H1 (cell line): Measurements from ENCODE around the gene SLC37A1. TPM values are rescaled to one million over a fixed set of nuclear protein-coding genes. Genes with fewer than 3 reads are reported as not detected.

Experiments
- CTCF ChIA-PET: fragments of 300-600 bp; sonication (Branson Sonifier 250); formaldehyde crosslinking; loops from one replicate; lab custom pipeline; 2021; ENCODE audit not compliant: partially characterized antibody; lab: Charles Lee
- POLR2A ChIA-PET: fragments of 300-600 bp; sonication (Branson Sonifier 250); formaldehyde crosslinking; loops from one replicate; lab custom pipeline; 2021; ENCODE audit warnings: inconsistent platforms; ENCODE audit not compliant: partially characterized antibody; lab: Charles Lee
- DNase-seq, 2 experiments: peaks; one replicate each; pipeline versions ENCODE4 v3.0.0 to v3.0.0-alpha.2; 2010 to 2022; ENCODE audit warnings: low spot score in 2 of 2, low read depth in 1 of 2, mixed read lengths in 1 of 2
- FAIRE-seq: peaks from 2 replicates; lab custom pipeline; 2011; peaks lifted over from hg19 to GRCh38; lab: Jason Lieb, UNC
- H2AFZ ChIP-seq: 2 replicates; pipeline ENCODE4 v1.8.1; 2012; ENCODE audit warnings: low read length, inconsistent platforms
- H2AK5ac ChIP-seq: 2 replicates; pipeline ENCODE4 v1.6.1; 2013; ENCODE audit warnings: low read depth, low read length
- H2BK120ac ChIP-seq: replicated peaks from 2 replicates; pipeline ENCODE3; 2013; ENCODE audit warnings: low read depth, low read length, inconsistent platforms
- H2BK12ac ChIP-seq: 2 replicates; pipeline ENCODE4 v1.6.1; 2013; ENCODE audit warnings: low read depth, low read length
- H2BK15ac ChIP-seq: 2 replicates; pipeline ENCODE4 v1.6.1; 2013; ENCODE audit warnings: low read length
- H2BK20ac ChIP-seq: 2 replicates; pipeline ENCODE4 v1.6.1; 2013; ENCODE audit warnings: low read length
- H2BK5ac ChIP-seq: 2 replicates; pipeline ENCODE4 v1.6.1; 2013; ENCODE audit warnings: low read depth, low read length
- H3K14ac ChIP-seq: 2 replicates; pipeline ENCODE4 v1.6.1; 2013; ENCODE audit warnings: inconsistent platforms; ENCODE audit not compliant: insufficient read length
- H3K18ac ChIP-seq: 2 replicates; pipeline ENCODE4 v1.6.1; 2013; ENCODE audit warnings: low read length; ENCODE audit errors: extremely low read depth
- H3K23ac ChIP-seq: 2 replicates; pipeline ENCODE4 v1.6.1; 2013; ENCODE audit warnings: inconsistent platforms; ENCODE audit not compliant: insufficient read length
- H3K23me2 ChIP-seq: 2 replicates; pipeline ENCODE4 v1.6.1; 2013; ENCODE audit warnings: low read depth, low read length
- H3K27ac ChIP-seq: 2 replicates; pipeline ENCODE4 v1.6.1; 2011; ENCODE audit warnings: low read depth, low read length, inconsistent platforms
- H3K27me3 ChIP-seq, 4 experiments: replicated peaks in 1 of 4; 1 replicate in 1 of 4; 2 replicates in 3 of 4; pipeline versions ENCODE4 v1.6.1 to v1.8.1; 2011 to 2013; ENCODE audit warnings: low read length in 3 of 4, mild to moderate bottlenecking in 3 of 4, inconsistent platforms in 2 of 4, mixed read lengths in 2 of 4, moderate library complexity in 1 of 4; ENCODE audit not compliant: control insufficient read depth in 3 of 4, insufficient read depth in 3 of 4; ENCODE audit errors: extremely low read depth in 1 of 4
- H3K36me3 ChIP-seq, 4 experiments: 2 replicates each; pipeline versions ENCODE4 v1.6.1 to v1.8.1; 2011 to 2013; ENCODE audit warnings: mild to moderate bottlenecking in 4 of 4, low read length in 3 of 4, moderate library complexity in 2 of 4, control low read depth in 1 of 4, inconsistent platforms in 1 of 4; ENCODE audit not compliant: insufficient read depth in 4 of 4, control insufficient read depth in 2 of 4
- H3K4ac ChIP-seq: replicated peaks from 2 replicates; pipeline ENCODE3; 2013; ENCODE audit warnings: low read length, low read depth, mixed read lengths, inconsistent platforms; ENCODE audit not compliant: insufficient read length
- H3K4me1 ChIP-seq, 4 experiments: replicated peaks in 1 of 4; 1 replicate in 1 of 4; 2 replicates in 3 of 4; pipeline versions ENCODE4 v1.6.1 to v1.8.1; 2011 to 2013; ENCODE audit warnings: low read length in 3 of 4, inconsistent platforms in 2 of 4, mixed read lengths in 1 of 4; ENCODE audit not compliant: insufficient read depth in 4 of 4, control insufficient read depth in 3 of 4
- H3K4me2 ChIP-seq, 2 experiments: 2 replicates each; pipeline versions ENCODE4 v1.6.1 to v1.8.1; 2011 to 2013; ENCODE audit warnings: low read depth in 2 of 2, low read length in 2 of 2, control low read depth in 1 of 2, inconsistent platforms in 1 of 2, mild to moderate bottlenecking in 1 of 2; ENCODE audit not compliant: insufficient read depth in 1 of 2
- H3K4me3 ChIP-seq, 4 experiments: fragments of 200-600, 300-600 bp in 1 of 4; sonication (generic), shearing (Covaris generic), sonication (Bioruptor Twin) in 1 of 4; 2 replicates each; pipeline versions ENCODE4 v1.5.1 to v1.8.1; 2011 to 2016; ENCODE audit warnings: low read length in 4 of 4, low read depth in 3 of 4, control low read depth in 2 of 4, inconsistent platforms in 2 of 4, mild to moderate bottlenecking in 2 of 4, mixed read lengths in 1 of 4, moderate library complexity in 1 of 4; ENCODE audit not compliant: insufficient read depth in 2 of 4; ENCODE audit errors: extremely low read depth in 1 of 4
- H3K56ac ChIP-seq: replicated peaks from 2 replicates; pipeline ENCODE3; 2013; ENCODE audit warnings: low read depth, mild to moderate bottlenecking, mixed read lengths, low read length, inconsistent platforms; ENCODE audit not compliant: insufficient read length
- H3K79me1 ChIP-seq: 2 replicates; pipeline ENCODE4 v1.6.1; 2013; ENCODE audit warnings: low read depth, low read length, control low read depth
- H3K79me2 ChIP-seq, 2 experiments: 2 replicates each; pipeline versions ENCODE4 v1.6.1 to v1.8.1; 2012 to 2013; ENCODE audit warnings: low read length in 2 of 2, mild to moderate bottlenecking in 2 of 2, inconsistent platforms in 1 of 2; ENCODE audit not compliant: insufficient read depth in 2 of 2, control insufficient read depth in 1 of 2
- H3K9ac ChIP-seq, 4 experiments: replicated peaks in 1 of 4; 1 replicate in 1 of 4; 2 replicates in 3 of 4; pipeline versions ENCODE4 v1.6.1 to v1.8.1; 2011 to 2013; ENCODE audit warnings: low read depth in 3 of 4, low read length in 3 of 4, control low read depth in 2 of 4, mild to moderate bottlenecking in 2 of 4, moderate library complexity in 2 of 4, inconsistent platforms in 1 of 4; ENCODE audit errors: extremely low read depth in 1 of 4
- H3K9me3 ChIP-seq, 2 experiments: 2 replicates each; pipeline versions ENCODE4 v1.6.1 to v1.8.1; 2012 to 2013; ENCODE audit warnings: mild to moderate bottlenecking in 2 of 2, moderate library complexity in 2 of 2, control low read depth in 1 of 2, inconsistent platforms in 1 of 2, low read depth in 1 of 2, low read length in 1 of 2, mixed read lengths in 1 of 2; ENCODE audit not compliant: insufficient read depth in 2 of 2
- H4K20me1 ChIP-seq, 2 experiments: replicated peaks in 1 of 2; 2 replicates each; pipeline versions ENCODE3 to v1.8.1; 2011 to 2013; ENCODE audit warnings: inconsistent platforms in 2 of 2, low read length in 2 of 2, mild to moderate bottlenecking in 1 of 2; ENCODE audit not compliant: insufficient read depth in 2 of 2, control insufficient read depth in 1 of 2
- H4K5ac ChIP-seq: 2 replicates; pipeline ENCODE4 v1.6.1; 2013; ENCODE audit warnings: low read length, low read depth, mixed read lengths, inconsistent platforms; ENCODE audit not compliant: insufficient read length
- H4K8ac ChIP-seq: 2 replicates; pipeline ENCODE4 v1.8.0; 2013; ENCODE audit warnings: mild to moderate bottlenecking, moderate library complexity, low read length, inconsistent platforms; ENCODE audit not compliant: insufficient read depth; ENCODE audit errors: extremely low read depth
- H4K91ac ChIP-seq: replicated peaks from 2 replicates; pipeline ENCODE3; 2013; ENCODE audit warnings: low read length, mixed read lengths, inconsistent platforms; ENCODE audit not compliant: insufficient read length
- CTCF ChIP-seq, 3 experiments: IDR thresholded peaks; 1 replicate in 2 of 3; 2 replicates in 1 of 3; pipeline versions ENCODE4 v1.5.1 to v1.6.1; 2011; ENCODE audit warnings: low read length in 3 of 3, mild to moderate bottlenecking in 3 of 3, inconsistent platforms in 2 of 3, low read depth in 1 of 3, moderate library complexity in 1 of 3; ENCODE audit not compliant: insufficient read depth in 1 of 3; ENCODE audit errors: control extremely low read depth in 1 of 3
- POLR2AphosphoS5 ChIP-seq: IDR thresholded peaks from 2 replicates; pipeline ENCODE4 v1.6.1; 2011; ENCODE audit warnings: low read depth, low read length
- RNF2 ChIP-seq: fragments of 200-900, 300-1000 bp; sonication (generic); IDR thresholded peaks from 2 replicates; pipeline ENCODE4 v1.7.1; 2016; ENCODE audit warnings: borderline replicate concordance, low read depth, mild to moderate bottlenecking, antibody characterized with exemption, low read length; ENCODE audit not compliant: poor library complexity, severe bottlenecking; ENCODE audit errors: missing control alignments
- SP2 ChIP-seq: IDR thresholded peaks from 2 replicates; pipeline ENCODE4 v1.6.1; 2012; ENCODE audit warnings: mild to moderate bottlenecking, low read length, inconsistent platforms
- WGBS, 2 experiments: shearing (Covaris generic) in 1 of 2; methylation state at CpG; one replicate each; pipeline versions ENCODE4 v1.1.6 to v1.1.7; 2013 to 2015; ENCODE audit warnings: low lambda C conversion rate in 2 of 2, mixed read lengths in 2 of 2, inconsistent platforms in 1 of 2, low coverage in 1 of 2, missing lambda C conversion rate in 1 of 2; ENCODE audit not compliant: insufficient replicate concordance in 2 of 2, insufficient coverage in 1 of 2, insufficient read length in 1 of 2; ENCODE audit errors: extremely low coverage in 1 of 2, missing lambda C conversion rate in 1 of 2; 5-methylcytosine and 5-hydroxymethylcytosine counted together
- polyA plus RNA-seq, 7 experiments: library from polyadenylated mRNA; depleted of rRNA in 3 of 7; stranded (reverse) in 5 of 7; unstranded in 2 of 7; fragments of >200 nt in 5 of 7; fragments of 200-250 nt in 2 of 7; gene quantifications; 1 replicate in 5 of 7; 2 replicates in 1 of 7; 4 replicates in 1 of 7; pipeline versions ENCODE4 v1.2.1 to v1.2.3, GENCODE V29; 2011 to 2013; ENCODE audit warnings: missing spikeins in 2 of 7, mixed read lengths in 2 of 7
- total RNA-seq: library from RNA; stranded (reverse); fragmentation: NEBNext Ultra II Directional; extraction: Animal tissue kit (Norgen Biotek cat#: 25700); gene quantifications from 2 replicates; pipeline ENCODE4 v1.2.1, GENCODE V29; 2021

The SLC37A1 gene
- total and polyA plus RNA-seq, 2 of the 8 experiments (the other 6 are each of a cell fraction or from before 2014, with no cell fraction given): 15.6 to 30.9 TPM

GRCh38 chr21:42568866-42569731, 55.4 kb downstream of the SLC37A1 start:
- peaks cover 2% of the 10 kb centered on the region in 2 experiments for H4K20me1 ChIP-seq
- no peak overlapping the region for H2BK15ac ChIP-seq
- TF ChIP-seq CTCF (IDR thresholded peaks at IDR 0.05; ENCODE audit: control extremely low read depth in 1 of 3, insufficient read depth in 1 of 3, low read depth in 1 of 3, low read length in 3 of 3) (no peak), SP2 (no peak), POLR2AphosphoS5 (no peak), RNF2 (no peak)
- no peak overlapping the region for H3K14ac ChIP-seq
- no peaks in the 10 kb centered on the region for H3K79me1 ChIP-seq
- no peaks in the 10 kb centered on the region for H3K23me2 ChIP-seq
- H3K9me3 ChIP-seq: no peaks in the 10 kb centered on the region
- no peak for DNase-seq
- no peak overlapping the region for H3K9ac ChIP-seq
- no peak overlapping the region for H3K4me2 ChIP-seq
- H3K27me3 ChIP-seq: no peaks in the 10 kb centered on the region
- H3K79me2 ChIP-seq: no peaks in the 10 kb centered on the region
- H3K36me3 ChIP-seq: peaks cover 0 to 10% (median 3%) of the 10 kb centered on the region in 4 experiments; a peak in 3 of 8 replicates
- no peak overlapping the region for H2BK20ac ChIP-seq
- H3K18ac ChIP-seq: no peak overlapping the region
- no peak overlapping the region for H4K5ac ChIP-seq
- CTCF ChIA-PET: interaction anchor here (0.9 to 1.2 kb wide), 4 partner anchors 10 to 259 kb away, joined by 3 to 4 read pairs (median 3); no protein-coding TSS in a partner anchor
- H2AK5ac ChIP-seq: no peak overlapping the region
- H2BK5ac ChIP-seq: no peak overlapping the region
- no peak overlapping the region for H3K4me3 ChIP-seq
- no peak overlapping the region for H3K4ac ChIP-seq
- H2AFZ ChIP-seq: no peak overlapping the region
- POLR2A ChIA-PET: interaction anchor here (0.9 to 1.0 kb wide), 2 partner anchors 9 to 10 kb away, joined by 3 to 4 read pairs; no protein-coding TSS in a partner anchor
- no peak overlapping the region for H2BK120ac ChIP-seq
- H3K56ac ChIP-seq: no peak overlapping the region
- no peak overlapping the region for H3K27ac ChIP-seq
- H3K4me1 ChIP-seq: no peaks in the 10 kb centered on the region
- H2BK12ac ChIP-seq: no peak overlapping the region
- H4K91ac ChIP-seq: no peak overlapping the region
- WGBS, 2 experiments: 89% methylated on average over 26 of the region's 35 CpGs; no CpG with 5 or more reads in 1 of the 2 experiments
- no peak for FAIRE-seq
- H3K23ac ChIP-seq: no peak overlapping the region
- no peak overlapping the region for H4K8ac ChIP-seq
